Upper lobe of right lung (tissue), 1 donor: ENCODE results near the gene RASGEF1C. TPM values are rescaled to one million over a fixed set of nuclear protein-coding genes. Genes with fewer than 3 reads are reported as not detected.

Source experiments
- ATAC-seq: fragments of 200-7000 bp; cut with Tn5 transposase; one replicate; pipeline ENCODE4 v1.9.1; 2020; ENCODE audit warnings: mild to moderate bottlenecking, moderate library complexity
- DNase-seq: peaks from one replicate; pipeline ENCODE4 v3.0.0-alpha.2; 2020
- H3K27ac ChIP-seq: fragments of 200-600 bp; one replicate; pipeline ENCODE4 v1.8.0; 2022
- H3K27me3 ChIP-seq: fragments of 200-600 bp; one replicate; pipeline ENCODE4 v1.8.0; 2022; ENCODE audit warnings: mild to moderate bottlenecking
- H3K36me3 ChIP-seq: fragments of 200-600 bp; one replicate; pipeline ENCODE4 v1.8.0; 2022
- H3K4me1 ChIP-seq: fragments of 200-600 bp; one replicate; pipeline ENCODE4 v1.8.0; 2022
- H3K4me3 ChIP-seq: fragments of 200-600 bp; one replicate; pipeline ENCODE4 v1.8.0; 2022; ENCODE audit warnings: mild to moderate bottlenecking
- H3K9me3 ChIP-seq: fragments of 200-600 bp; one replicate; pipeline ENCODE4 v1.8.0; 2022
- CTCF ChIP-seq: fragments of 200-600 bp; IDR thresholded peaks from one replicate; pipeline ENCODE4 v1.8.0; 2022; ENCODE audit warnings: antibody characterized with exemption
- intact Hi-C: fragments of 100-400 bp; cut with DNase I; formaldehyde crosslinking; loops from one replicate; pipeline ENCODE4 v1.11.0; 2022
- total RNA-seq: library from RNA; stranded (reverse); fragmentation: NEBNext Ultra II Directional; extraction: Animal tissue kit (Norgen Biotek cat#: 25700); gene quantifications from one replicate; pipeline ENCODE4 v1.2.1, GENCODE V29; 2021
- donor health status: DM: no; HTN: yes; CAD: no; lungs with severe emphysema.

RASGEF1C gene
- total RNA-seq, 1 donor from 2014 or later = not detected

- no peaks in the 10 kb centered on the region for H3K36me3 ChIP-seq
- no peak overlapping the region for H3K27ac ChIP-seq
- no peaks in the 10 kb centered on the region for H3K4me1 ChIP-seq
- H3K27me3 ChIP-seq = no peaks in the 10 kb centered on the region
- TF ChIP-seq CTCF = no peak
- no peak for DNase-seq
- H3K4me3 ChIP-seq = no peak overlapping the region
- ATAC-seq = no peak
- H3K9me3 ChIP-seq = peaks cover 10% of the 10 kb centered on the region
- intact Hi-C loops = no loop called here
Observed at GRCh38 chr5:180102636-180103035, 106.4 kb downstream of the RASGEF1C start.

DNA sequence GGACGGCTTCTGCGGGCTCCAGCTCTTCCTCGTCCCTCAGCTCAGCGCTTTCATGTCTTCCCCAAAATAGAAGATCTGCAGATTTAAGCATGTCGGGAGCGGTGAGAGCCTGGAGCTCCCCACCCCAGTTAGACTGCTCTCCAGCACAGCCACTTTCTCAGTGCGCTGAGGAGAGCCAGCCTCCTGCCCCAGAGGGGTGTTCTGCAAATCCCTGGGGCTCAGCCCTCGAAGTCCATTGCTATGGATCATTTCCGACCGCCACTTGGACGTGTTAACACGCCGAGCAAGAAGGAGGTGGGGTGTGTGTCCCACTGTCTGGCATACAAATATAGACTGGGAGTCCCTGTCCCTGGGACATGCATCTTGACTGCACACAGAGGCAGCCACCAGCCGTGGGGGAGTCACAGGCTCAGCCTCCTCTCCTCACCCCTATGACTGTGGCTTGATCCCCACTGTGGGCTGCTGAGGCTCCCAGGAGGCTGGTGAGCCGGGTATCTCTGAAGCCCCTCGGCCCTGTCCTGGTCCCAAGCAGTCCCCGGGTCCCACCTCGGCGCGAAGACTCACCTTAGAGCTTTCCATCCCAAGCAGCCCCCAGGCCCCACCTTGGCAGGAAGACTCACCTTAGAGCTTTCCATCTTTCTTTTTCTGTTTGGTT, 107.4 kb downstream of the RASGEF1C start:
- intact Hi-C loops = no loop called here
- no peaks in the 10 kb centered on the region for H3K27me3 ChIP-seq
- no peak for TF ChIP-seq CTCF
- no peaks in the 10 kb centered on the region for H3K9me3 ChIP-seq
- ATAC-seq (peak; percentile 11), DNase-seq (no peak)
- H3K36me3 ChIP-seq = no peaks in the 10 kb centered on the region
- no peak overlapping the region for H3K27ac ChIP-seq
- H3K4me3 ChIP-seq = no peak overlapping the region
- no peaks in the 10 kb centered on the region for H3K4me1 ChIP-seq

DNA sequence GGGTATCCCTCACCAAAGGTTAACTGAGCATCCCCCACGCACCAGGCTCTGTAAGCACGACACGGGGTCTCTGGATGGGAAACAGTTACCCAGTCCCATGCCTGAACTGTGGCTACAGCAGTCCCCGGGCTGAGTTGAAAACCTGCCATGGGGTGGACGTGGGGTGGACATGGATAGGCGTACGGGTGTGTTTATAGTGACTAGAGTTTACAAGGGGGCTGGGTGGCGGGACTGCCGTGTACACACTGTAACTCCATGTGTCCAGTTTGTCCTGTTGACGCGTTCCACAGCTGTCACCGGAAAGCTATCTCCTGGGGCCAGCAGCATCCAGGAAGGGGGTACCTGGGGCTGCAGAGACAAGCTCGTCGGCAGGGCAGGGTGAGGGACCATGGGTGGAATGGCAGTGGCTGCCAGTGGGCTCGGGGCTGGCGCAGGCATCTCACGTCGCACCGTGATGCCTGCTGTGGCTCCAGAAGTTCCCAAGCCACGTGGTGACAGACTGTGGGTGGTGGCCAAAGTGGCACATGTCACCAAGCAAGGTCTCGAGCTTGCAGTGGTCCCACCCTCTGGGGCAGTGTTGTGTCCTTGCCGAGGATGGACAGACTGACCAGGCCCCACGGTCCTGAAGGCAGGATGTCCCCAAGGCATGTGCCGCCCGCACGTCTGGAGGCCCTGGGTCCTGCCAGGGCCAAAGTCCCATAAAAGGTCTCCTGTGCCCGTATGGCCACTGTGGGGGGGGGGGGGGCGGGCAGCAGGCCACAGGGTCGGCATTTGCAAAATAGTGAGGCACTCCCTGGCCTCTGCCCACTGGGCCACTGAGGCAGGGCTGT, 108.2 kb downstream of the RASGEF1C start:
- ATAC-seq (no peak), DNase-seq (no peak)
- TF ChIP-seq CTCF = no peak
- Histone ChIP-seq H3K4me3 (no peak overlapping the region), H3K4me1 (no peaks in the 10 kb centered on the region), H3K36me3 (no peaks in the 10 kb centered on the region), H3K27ac (no peak overlapping the region), H3K9me3 (no peaks in the 10 kb centered on the region), H3K27me3 (no peaks in the 10 kb centered on the region)
- intact Hi-C loops = no loop called here

DNA sequence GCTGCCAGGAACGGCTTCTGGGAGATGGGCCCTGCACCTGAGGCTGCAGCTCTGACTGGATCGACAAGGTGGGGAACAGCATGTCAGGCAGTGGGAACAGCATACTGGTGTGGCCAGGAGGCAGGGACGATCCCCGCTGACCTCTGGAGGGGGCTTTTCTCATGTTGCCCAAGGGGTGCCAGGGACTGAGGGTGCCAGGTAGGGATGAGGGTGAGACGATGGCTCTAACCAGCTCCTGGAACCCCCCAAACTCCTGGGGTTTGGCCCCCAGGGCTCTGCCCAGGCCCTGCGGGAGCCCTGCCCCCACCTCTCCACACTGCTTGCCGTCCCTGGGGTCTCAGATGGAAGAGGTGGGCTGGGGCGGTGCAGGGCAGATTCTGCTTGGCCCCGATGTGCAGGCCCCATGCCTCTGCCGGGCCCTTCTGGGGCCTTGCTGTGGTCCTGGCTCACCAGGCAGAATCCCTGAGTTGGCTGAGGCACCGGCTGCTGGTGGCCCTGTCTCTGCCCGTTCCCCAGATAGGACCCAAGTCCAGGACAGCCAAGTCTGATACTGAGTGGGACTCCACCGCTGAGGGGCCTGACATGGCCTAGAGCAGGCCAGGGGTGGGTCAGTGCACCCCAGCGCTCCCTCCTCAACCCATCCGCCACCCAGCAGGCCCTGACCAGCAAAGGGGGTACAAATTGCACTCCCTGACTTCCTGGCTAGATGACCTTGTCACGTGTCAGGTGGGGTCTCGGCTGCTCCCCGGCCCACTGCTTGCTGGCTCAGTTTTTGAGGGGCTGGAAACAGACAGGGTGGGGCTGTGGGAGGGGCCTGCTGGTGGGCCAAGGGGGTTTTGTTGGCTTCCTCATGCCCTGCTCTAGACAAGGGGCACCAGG, 109.0 kb downstream of the RASGEF1C start:
- Histone ChIP-seq H3K27ac (no peak overlapping the region), H3K4me1 (no peaks in the 10 kb centered on the region), H3K4me3 (no peak overlapping the region), H3K9me3 (no peaks in the 10 kb centered on the region), H3K27me3 (no peaks in the 10 kb centered on the region), H3K36me3 (no peaks in the 10 kb centered on the region)
- intact Hi-C loops = no loop called here
- TF ChIP-seq CTCF = no peak
- ATAC-seq (no peak), DNase-seq (no peak)

DNA sequence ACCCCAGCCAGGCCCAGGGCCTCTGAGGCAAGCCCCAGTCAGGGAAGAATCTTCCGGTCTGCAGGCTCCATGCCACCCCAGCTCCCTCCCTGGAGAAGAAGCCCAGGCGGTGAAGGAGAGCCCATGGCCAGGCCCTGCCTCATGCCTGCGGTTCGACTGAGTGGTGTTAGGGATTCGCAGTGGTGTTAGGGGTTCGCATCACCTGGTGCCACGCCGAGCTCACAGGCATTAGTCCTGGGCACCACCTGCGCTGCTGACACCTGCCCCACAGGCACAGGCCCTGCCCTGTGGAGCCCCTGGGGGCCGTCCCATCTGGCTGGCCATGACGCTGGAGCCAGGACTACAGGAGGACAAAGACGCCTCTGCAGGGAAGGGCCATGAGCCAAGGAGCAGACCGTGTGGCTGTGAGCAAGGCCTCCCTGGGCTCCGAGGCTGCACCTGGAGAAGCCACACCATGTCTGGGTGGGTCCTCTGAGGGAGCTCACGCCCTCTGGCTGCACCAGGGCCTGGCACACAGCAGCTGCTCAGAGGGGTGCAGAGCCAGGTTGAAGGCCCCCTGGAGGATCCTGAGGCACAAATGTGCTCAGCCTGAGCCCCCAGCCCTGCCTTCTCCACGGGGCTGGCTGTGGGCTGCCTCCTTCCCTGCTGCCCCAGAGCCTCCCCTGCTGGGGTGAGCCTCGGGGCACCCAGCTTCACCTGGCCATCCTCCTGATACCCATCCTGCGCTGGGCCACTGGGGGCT, 109.8 kb downstream of the RASGEF1C start:
- no peaks in the 10 kb centered on the region for H3K9me3 ChIP-seq
- intact Hi-C loops = no loop called here

More for the DNA sequence above, 109.8 kb downstream of the RASGEF1C start:
- DNase-seq (no peak), ATAC-seq (peak; percentile 6)
- no peak for TF ChIP-seq CTCF
- no peaks in the 10 kb centered on the region for H3K27me3 ChIP-seq
- H3K27ac ChIP-seq = no peak overlapping the region
- H3K4me1 ChIP-seq = no peaks in the 10 kb centered on the region
- no peaks in the 10 kb centered on the region for H3K36me3 ChIP-seq
- H3K4me3 ChIP-seq = no peak overlapping the region
